CD8-positive, alpha-beta memory T cell (primary cell): Measurements from ENCODE around the gene RNFT2. TPM values are rescaled to one million over a fixed set of nuclear protein-coding genes. Genes with fewer than 3 reads are reported as not detected.

Experiments
- CTCF ChIA-PET: fragments of 350-600 bp; sonication (Branson Sonifier 250); formaldehyde crosslinking; loops from one replicate; lab custom pipeline; 2021; ENCODE audit warnings: antibody characterized with exemption; lab: Charles Lee
- POLR2A ChIA-PET: fragments of 350-600 bp; sonication (Branson Sonifier 250); formaldehyde crosslinking; loops from one replicate; lab custom pipeline; 2021; ENCODE audit warnings: antibody characterized with exemption; lab: Charles Lee
- DNase-seq, 5 donors: peaks; one replicate each; pipeline versions ENCODE4 v3.0.0 to v3.0.0-alpha.2; 2020 to 2022; ENCODE audit warnings: mixed read lengths in 1 of 5
- H3K27ac ChIP-seq: one replicate; pipeline ENCODE4 v1.7.0; 2013; ENCODE audit warnings: low read depth, mild to moderate bottlenecking, low read length, moderate library complexity
- H3K27me3 ChIP-seq: 2 replicates; pipeline ENCODE4 v1.7.0; 2013; ENCODE audit warnings: low read length, mild to moderate bottlenecking; ENCODE audit not compliant: insufficient read depth, poor library complexity, severe bottlenecking
- H3K36me3 ChIP-seq: 2 replicates; pipeline ENCODE4 v1.7.0; 2013; ENCODE audit warnings: mild to moderate bottlenecking, low read length, moderate library complexity; ENCODE audit not compliant: insufficient read depth
- H3K4me1 ChIP-seq: 2 replicates; pipeline ENCODE4 v1.7.0; 2013; ENCODE audit warnings: mild to moderate bottlenecking, low read length, moderate library complexity; ENCODE audit not compliant: insufficient read depth
- H3K4me3 ChIP-seq: 2 replicates; pipeline ENCODE4 v1.7.0; 2013; ENCODE audit warnings: mild to moderate bottlenecking, low read length
- H3K9me3 ChIP-seq: 2 replicates; pipeline ENCODE4 v1.7.0; 2013; ENCODE audit warnings: mild to moderate bottlenecking, low read length
- H3K27ac Mint-ChIP-seq, 8 donors: one replicate each; pipeline ENCODE4 v1.8.0; 2020 to 2021; ENCODE audit warnings: mixed read lengths in 8 of 8, mild to moderate bottlenecking in 6 of 8, inconsistent platforms in 3 of 8, moderate library complexity in 3 of 8
- H3K27me3 Mint-ChIP-seq, 2 donors: one replicate each; pipeline ENCODE4 v1.8.0; 2020 to 2021; ENCODE audit warnings: mixed read lengths in 2 of 2, mild to moderate bottlenecking in 1 of 2, moderate library complexity in 1 of 2
- H3K36me3 Mint-ChIP-seq, 3 donors: one replicate each; pipeline ENCODE4 v1.8.0; 2020 to 2021; ENCODE audit warnings: mixed read lengths in 3 of 3, inconsistent platforms in 1 of 3, mild to moderate bottlenecking in 1 of 3
- H3K4me1 Mint-ChIP-seq, 3 donors: one replicate each; pipeline ENCODE4 v1.8.0; 2020 to 2021; ENCODE audit warnings: mixed read lengths in 3 of 3, inconsistent platforms in 1 of 3, mild to moderate bottlenecking in 1 of 3
- H3K4me3 Mint-ChIP-seq, 7 donors: one replicate each; pipeline ENCODE4 v1.8.0; 2020 to 2021; ENCODE audit warnings: mixed read lengths in 7 of 7, mild to moderate bottlenecking in 6 of 7, moderate library complexity in 4 of 7, inconsistent platforms in 2 of 7
- H3K9me3 Mint-ChIP-seq, 5 donors: one replicate each; pipeline ENCODE4 v1.8.0; 2020 to 2022; ENCODE audit warnings: mixed read lengths in 5 of 5, mild to moderate bottlenecking in 3 of 5, moderate library complexity in 2 of 5, inconsistent platforms in 1 of 5
- polyA plus RNA-seq: library from polyadenylated mRNA; unstranded; fragments of 300-500 nt; fragmentation: Illumina TruSeq; gene quantifications from one replicate; pipeline ENCODE4 v1.2.3, GENCODE V29; 2021
- total RNA-seq, 2 experiments: library from RNA; stranded (reverse); gene quantifications; one replicate each; pipeline ENCODE4 v1.2.3, GENCODE V29; 2021

The RNFT2 gene
- total and polyA plus RNA-seq, 3 experiments from 2014 or later = 1.8 to 15.8 (median 14.6) TPM

DNA sequence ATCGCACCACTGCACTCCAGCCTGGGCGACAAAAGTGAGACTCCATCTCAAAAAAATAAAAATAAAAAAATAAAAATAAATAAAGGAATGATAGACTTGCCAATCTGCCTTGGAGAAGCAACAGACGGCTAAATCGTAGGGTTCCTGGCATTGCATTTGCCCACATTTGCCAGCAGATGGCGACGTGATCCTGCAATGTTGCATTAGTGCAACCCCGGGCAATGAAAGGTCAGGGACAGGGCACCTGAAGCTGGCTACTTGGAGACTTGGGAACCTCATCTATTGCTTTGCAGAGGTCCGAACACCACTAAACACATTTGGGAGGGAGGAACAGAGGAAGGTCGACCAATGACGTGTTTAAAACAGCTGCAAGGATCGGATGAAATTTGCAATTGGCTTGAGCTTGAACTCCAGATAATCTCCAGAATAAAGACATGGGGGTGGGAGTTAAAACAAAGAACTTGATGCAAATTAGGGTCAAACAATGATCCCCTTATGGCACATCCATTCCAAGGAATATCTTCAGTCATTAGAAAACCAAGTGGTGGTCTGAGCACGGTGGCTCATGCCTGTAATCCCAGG lies 34.8 kb upstream of the RNFT2 start:
- H3K27ac ChIP-seq = no peak overlapping the region
- Mint-ChIP-seq H3K27me3 (peaks cover 0 to 4% of the 10 kb centered on the region in 2 donors), H3K4me1 (peaks cover 0 to 6% (median 3%) of the 10 kb centered on the region in 3 donors), H3K36me3 (peaks cover 0 to 3% (median 0%) of the 10 kb centered on the region in 3 donors), H3K9me3 (no peaks in the 10 kb centered on the region), H3K27ac (no peak overlapping the region), H3K4me3 (no peak overlapping the region)
- H3K27me3 ChIP-seq = peaks cover 4% of the 10 kb centered on the region
- no peaks in the 10 kb centered on the region for H3K36me3 ChIP-seq
- CTCF ChIA-PET = interaction anchor here (0.6 to 1.6 kb wide), 19 partner anchors 11 to 426 kb away, joined by 3 to 6 read pairs (median 4); partner anchors contain the start of gene HRK
- peaks cover 4% of the 10 kb centered on the region for H3K4me1 ChIP-seq
- H3K9me3 ChIP-seq = no peaks in the 10 kb centered on the region
- peak; percentile 47 to 75 (median 54) for DNase-seq
- no peak overlapping the region for H3K4me3 ChIP-seq
- POLR2A ChIA-PET = no interaction called here

DNA sequence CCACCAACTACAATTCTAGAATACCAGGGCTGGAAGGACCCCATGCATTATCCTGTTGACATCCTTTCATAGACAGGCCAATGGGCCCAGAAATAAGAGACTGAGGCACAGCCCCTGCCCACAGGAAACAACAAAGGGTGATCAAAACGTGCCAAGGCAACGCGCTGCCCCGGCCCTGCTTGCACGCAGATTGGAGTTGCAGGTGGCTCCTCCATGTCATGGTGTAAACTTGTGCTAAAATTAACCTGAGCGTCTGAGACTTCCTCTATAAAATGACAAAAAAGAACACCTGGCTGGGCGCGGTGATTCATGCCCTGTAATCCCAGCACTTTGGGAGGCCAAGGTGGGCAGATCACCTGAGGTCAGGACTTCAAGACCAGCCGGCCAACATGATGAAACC lies 30.4 kb upstream of the RNFT2 start:
- peaks cover 1 to 7% (median 3%) of the 10 kb centered on the region in 3 donors for H3K36me3 Mint-ChIP-seq
- H3K4me3 ChIP-seq = no peak overlapping the region
- H3K4me1 Mint-ChIP-seq = peaks cover 10 to 21% (median 13%) of the 10 kb centered on the region in 3 donors
- H3K27me3 ChIP-seq = peaks cover 4% of the 10 kb centered on the region
- no peak for DNase-seq
- H3K27me3 Mint-ChIP-seq = peaks cover 0 to 4% of the 10 kb centered on the region in 2 donors
- ChIA-PET CTCF (interaction anchor here (0.7 to 2.2 kb wide), 4 partner anchors 16 to 709 kb away, joined by 3 to 10 read pairs (median 5); no protein-coding TSS in a partner anchor), POLR2A (no interaction called here)
- H3K4me1 ChIP-seq = peaks cover 14% of the 10 kb centered on the region
- H3K27ac Mint-ChIP-seq = no peak overlapping the region
- H3K9me3 Mint-ChIP-seq = no peaks in the 10 kb centered on the region
- peak overlapping the region in 1 of 7 donors; percentile 51 for H3K4me3 Mint-ChIP-seq
- no peaks in the 10 kb centered on the region for H3K36me3 ChIP-seq
- H3K27ac ChIP-seq = no peak overlapping the region
- no peaks in the 10 kb centered on the region for H3K9me3 ChIP-seq

DNA sequence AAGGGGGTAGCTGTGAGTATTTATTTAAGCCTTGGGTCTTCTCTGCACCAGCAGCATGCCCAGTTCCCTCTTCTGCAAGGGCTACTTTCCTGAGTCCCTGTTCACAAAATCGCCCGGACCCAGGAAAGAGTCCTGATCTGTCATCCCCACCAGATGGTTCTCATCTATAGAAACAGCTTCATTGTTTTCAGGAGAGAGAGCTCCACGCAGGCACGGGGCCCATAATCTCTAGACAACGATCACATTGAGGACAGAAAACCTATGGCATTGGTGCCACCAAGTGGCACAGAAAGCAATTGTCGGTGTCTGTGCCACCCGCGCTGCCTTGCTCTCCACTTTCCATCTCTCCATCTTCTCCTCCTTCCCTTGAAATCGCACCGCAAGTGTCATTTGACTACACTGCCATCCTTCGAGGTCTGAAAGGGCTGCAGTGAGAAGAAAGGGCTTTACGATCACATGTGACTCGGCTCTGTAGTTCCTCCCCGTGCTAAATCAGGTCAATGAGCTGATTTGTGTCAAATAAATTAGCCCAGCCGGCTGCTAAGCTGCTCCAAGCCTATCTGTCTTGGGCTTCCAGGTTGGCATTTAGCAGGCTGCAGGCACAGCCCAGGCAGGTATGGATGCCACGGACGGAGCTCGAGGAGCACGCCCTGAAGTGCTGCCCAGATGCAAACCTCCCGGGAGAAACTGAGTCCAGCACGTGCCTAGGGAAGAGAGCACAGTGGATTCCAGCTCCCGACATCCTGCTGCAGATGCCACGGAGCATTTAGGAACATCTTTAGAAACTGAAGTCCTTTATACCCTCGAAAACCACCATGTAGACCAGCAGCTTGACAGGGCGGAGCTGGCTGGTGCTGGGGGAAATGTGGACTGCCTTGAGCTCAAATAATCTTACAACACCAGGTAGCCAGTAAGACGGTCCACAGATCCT lies 29.0 kb upstream of the RNFT2 start:
- Histone ChIP-seq H3K27ac (no peak overlapping the region), H3K27me3 (no peaks in the 10 kb centered on the region), H3K36me3 (no peaks in the 10 kb centered on the region), H3K4me1 (peaks cover 10% of the 10 kb centered on the region), H3K4me3 (no peak overlapping the region), H3K9me3 (no peaks in the 10 kb centered on the region)
- peak overlapping the region in 4 of 7 donors; percentile 51 to 80 (median 68) for H3K4me3 Mint-ChIP-seq
- no peaks in the 10 kb centered on the region for H3K27me3 Mint-ChIP-seq
- peak overlapping the region in 3 of 8 donors; percentile 10 to 62 (median 49) for H3K27ac Mint-ChIP-seq
- DNase-seq = peak; percentile 5 to 54 (median 21)
- peaks cover 10 to 25% (median 10%) of the 10 kb centered on the region in 3 donors for H3K4me1 Mint-ChIP-seq
- ChIA-PET CTCF (interaction anchor here (0.6 to 2.4 kb wide), 19 partner anchors 9 to 715 kb away, joined by 3 to 13 read pairs (median 4); no protein-coding TSS in a partner anchor), POLR2A (no interaction called here)
- peaks cover 0 to 14% (median 1%) of the 10 kb centered on the region in 3 donors for H3K36me3 Mint-ChIP-seq
- H3K9me3 Mint-ChIP-seq = no peaks in the 10 kb centered on the region

DNA sequence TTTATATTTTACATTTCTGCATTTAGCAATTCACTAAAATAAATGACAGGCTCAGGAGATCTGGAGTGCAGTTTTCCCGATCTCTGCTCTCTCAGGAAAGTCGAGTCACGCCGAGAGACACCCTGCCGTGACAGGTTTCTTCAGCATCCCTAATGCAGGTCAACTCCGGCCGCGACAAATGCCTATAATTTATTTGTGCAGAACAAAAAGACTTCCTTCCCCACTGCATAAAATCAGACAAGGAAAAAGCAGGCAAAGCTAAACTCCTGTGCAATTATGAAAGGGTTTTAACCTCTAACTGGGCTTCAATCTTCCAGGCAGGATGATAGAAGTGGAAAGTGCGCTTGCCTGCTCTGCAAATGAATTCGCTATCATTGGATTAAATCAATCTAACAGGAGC lies 28.3 kb upstream of the RNFT2 start:
- Histone ChIP-seq H3K4me3 (no peak overlapping the region), H3K9me3 (no peaks in the 10 kb centered on the region), H3K36me3 (no peaks in the 10 kb centered on the region), H3K4me1 (peaks cover 10% of the 10 kb centered on the region), H3K27me3 (no peaks in the 10 kb centered on the region), H3K27ac (no peak overlapping the region)
- peaks cover 10 to 25% (median 10%) of the 10 kb centered on the region in 3 donors for H3K4me1 Mint-ChIP-seq
- ChIA-PET POLR2A (no interaction called here), CTCF (interaction anchor here (0.7 to 2.4 kb wide), 13 partner anchors 9 to 712 kb away, joined by 3 to 13 read pairs (median 5); no protein-coding TSS in a partner anchor)
- peaks cover 0 to 16% (median 2%) of the 10 kb centered on the region in 3 donors for H3K36me3 Mint-ChIP-seq
- H3K4me3 Mint-ChIP-seq = no peak overlapping the region
- no peaks in the 10 kb centered on the region for H3K27me3 Mint-ChIP-seq
- no peaks in the 10 kb centered on the region for H3K9me3 Mint-ChIP-seq
- DNase-seq = no peak
- no peak overlapping the region for H3K27ac Mint-ChIP-seq

DNA sequence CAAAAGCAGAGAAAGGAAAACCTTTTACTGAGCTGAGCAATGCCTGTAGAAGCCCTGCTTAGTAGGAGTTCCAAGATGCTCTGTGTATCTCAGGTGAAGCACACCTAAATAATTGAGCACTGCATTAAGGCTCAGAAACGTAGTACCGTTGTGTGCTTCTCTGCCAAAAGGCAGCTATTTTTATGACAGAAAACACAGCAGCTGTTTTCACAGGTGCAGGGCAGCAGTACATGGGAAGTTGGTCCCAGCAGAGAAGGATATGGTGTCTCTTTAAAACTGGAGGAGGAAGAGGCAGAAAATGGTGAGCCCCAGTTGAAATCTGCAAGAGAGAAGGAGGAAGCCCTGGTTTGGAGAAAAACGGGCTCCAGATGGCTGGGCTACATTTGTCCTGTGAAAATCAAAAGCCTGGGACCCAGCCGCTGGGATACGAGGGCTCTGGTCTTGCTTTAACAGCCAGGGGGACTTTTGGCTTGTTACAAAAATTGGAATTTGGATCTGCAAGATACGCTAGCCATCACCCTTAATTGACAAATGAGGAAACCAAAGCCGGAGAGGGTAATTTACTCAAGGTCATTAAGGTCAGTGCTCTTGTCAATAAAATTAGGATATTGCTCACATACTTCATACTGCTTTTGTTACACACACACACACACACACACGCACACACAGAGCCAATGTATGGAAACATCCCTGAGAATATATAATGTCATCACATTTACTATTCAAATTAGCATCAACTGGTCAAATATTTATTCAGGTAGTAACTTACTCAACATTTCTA lies 27.6 kb upstream of the RNFT2 start:
- Mint-ChIP-seq H3K4me1 (peaks cover 10 to 25% (median 10%) of the 10 kb centered on the region in 3 donors), H3K27ac (peak overlapping the region in 2 of 8 donors; percentile 33 to 64), H3K9me3 (no peaks in the 10 kb centered on the region), H3K4me3 (no peak overlapping the region), H3K27me3 (no peaks in the 10 kb centered on the region), H3K36me3 (peaks cover 0 to 24% (median 3%) of the 10 kb centered on the region in 3 donors)
- CTCF ChIA-PET = interaction anchor here (1.2 to 2.4 kb wide), 3 partner anchors 12 to 245 kb away, joined by 5 to 13 read pairs (median 6); no protein-coding TSS in a partner anchor
- POLR2A ChIA-PET = no interaction called here
- Histone ChIP-seq H3K4me3 (no peak overlapping the region), H3K9me3 (no peaks in the 10 kb centered on the region), H3K4me1 (peaks cover 10% of the 10 kb centered on the region), H3K36me3 (no peaks in the 10 kb centered on the region), H3K27ac (no peak overlapping the region), H3K27me3 (no peaks in the 10 kb centered on the region)
- DNase-seq = no peak

DNA sequence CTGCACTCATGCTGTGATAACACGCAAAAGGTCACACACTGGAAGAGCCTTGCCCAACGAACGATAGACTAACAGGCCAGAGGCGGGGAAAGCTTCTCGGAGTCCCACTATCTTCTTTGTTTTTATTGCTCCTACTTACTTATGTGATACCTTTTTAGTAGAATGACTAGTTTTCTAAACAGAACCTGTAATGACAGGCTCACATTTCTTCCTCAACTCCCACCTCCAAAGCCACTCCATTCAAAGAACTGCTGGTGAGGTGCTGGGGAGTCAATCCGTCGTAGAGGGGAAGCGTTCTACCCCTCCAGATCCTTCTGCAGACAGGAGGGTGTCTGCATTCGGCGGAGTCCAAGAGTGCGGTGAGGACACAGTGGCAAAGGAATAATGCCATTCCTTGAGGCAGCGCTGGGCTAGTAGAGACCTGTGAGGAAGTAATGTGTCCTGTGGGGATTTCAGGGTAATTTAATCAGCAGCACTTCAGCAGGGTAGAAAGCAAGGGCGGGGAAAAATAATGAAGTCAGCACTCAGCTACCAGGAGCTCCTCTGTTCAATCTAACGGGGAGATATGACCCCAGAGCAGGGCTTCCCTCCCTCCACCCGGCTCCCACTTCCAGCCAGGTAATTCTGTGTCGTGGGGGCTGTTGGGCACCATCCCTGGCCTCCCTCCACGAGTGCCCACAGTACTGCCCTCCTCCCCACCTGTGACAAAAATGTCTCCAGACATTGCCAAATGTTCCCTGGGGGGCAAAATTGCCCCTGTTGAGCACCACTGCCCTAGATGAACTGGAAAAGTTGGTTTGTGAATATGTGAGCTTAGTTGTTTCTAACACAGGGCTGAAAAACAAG lies 25.4 kb upstream of the RNFT2 start:
- no peaks in the 10 kb centered on the region for H3K9me3 ChIP-seq
- POLR2A ChIA-PET = no interaction called here
- no peak for DNase-seq
- CTCF ChIA-PET = no interaction called here
- H3K27ac Mint-ChIP-seq = peak overlapping the region in 4 of 8 donors; percentile 42 to 81 (median 60)
- H3K4me3 ChIP-seq = no peak overlapping the region
- no peaks in the 10 kb centered on the region for H3K9me3 Mint-ChIP-seq
- H3K36me3 ChIP-seq = peaks cover 9% of the 10 kb centered on the region
- no peaks in the 10 kb centered on the region for H3K27me3 ChIP-seq
- H3K36me3 Mint-ChIP-seq = peaks cover 0 to 45% (median 11%) of the 10 kb centered on the region in 3 donors
- no peaks in the 10 kb centered on the region for H3K27me3 Mint-ChIP-seq
- peaks cover 10% of the 10 kb centered on the region for H3K4me1 ChIP-seq
- H3K27ac ChIP-seq = no peak overlapping the region
- no peak overlapping the region for H3K4me3 Mint-ChIP-seq
- H3K4me1 Mint-ChIP-seq = peaks cover 10 to 25% (median 10%) of the 10 kb centered on the region in 3 donors

DNA sequence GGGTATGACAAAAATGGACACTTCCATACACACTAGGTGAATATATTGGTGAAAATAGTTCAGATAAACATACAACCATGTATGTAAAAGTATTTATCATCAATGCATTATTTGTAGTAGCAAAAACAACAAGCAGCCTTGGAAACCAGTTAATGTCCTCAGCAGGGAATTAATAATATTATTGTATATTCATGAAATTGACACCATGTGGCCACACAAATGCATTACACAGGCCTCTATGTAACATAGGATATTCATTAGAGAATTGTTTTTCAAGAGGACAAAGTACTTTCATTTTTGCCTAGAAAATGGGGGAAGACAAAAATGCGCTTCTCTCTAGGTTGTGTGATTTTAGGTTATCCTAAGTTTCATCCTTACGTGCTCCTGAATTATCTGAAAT lies 24.6 kb upstream of the RNFT2 start:
- CTCF ChIA-PET = no interaction called here
- Mint-ChIP-seq H3K27me3 (no peaks in the 10 kb centered on the region), H3K27ac (peak overlapping the region in 4 of 8 donors; percentile 42 to 81 (median 58)), H3K9me3 (no peaks in the 10 kb centered on the region), H3K4me1 (peaks cover 8 to 21% (median 8%) of the 10 kb centered on the region in 3 donors), H3K4me3 (no peak overlapping the region), H3K36me3 (peaks cover 0 to 53% (median 11%) of the 10 kb centered on the region in 3 donors)
- peaks cover 8% of the 10 kb centered on the region for H3K4me1 ChIP-seq
- H3K27ac ChIP-seq = no peak overlapping the region
- H3K27me3 ChIP-seq = no peaks in the 10 kb centered on the region
- H3K36me3 ChIP-seq = peaks cover 9% of the 10 kb centered on the region
- H3K9me3 ChIP-seq = no peaks in the 10 kb centered on the region
- POLR2A ChIA-PET = no interaction called here
- no peak overlapping the region for H3K4me3 ChIP-seq
- no peak for DNase-seq
